NCI-H2196 (cell line): Measurements from ENCODE around the gene LRRC73.

Experiments
- DNase-seq: peaks from one replicate; lab custom pipeline; 2025; ENCODE audit not compliant: unreplicated experiment; lab: John Stamatoyannopoulos, UW

Gene LRRC73

GRCh38 chr6:43493833-43494232 lies 16.3 kb downstream of the LRRC73 start:
- DNase-seq: no peak

DNA sequence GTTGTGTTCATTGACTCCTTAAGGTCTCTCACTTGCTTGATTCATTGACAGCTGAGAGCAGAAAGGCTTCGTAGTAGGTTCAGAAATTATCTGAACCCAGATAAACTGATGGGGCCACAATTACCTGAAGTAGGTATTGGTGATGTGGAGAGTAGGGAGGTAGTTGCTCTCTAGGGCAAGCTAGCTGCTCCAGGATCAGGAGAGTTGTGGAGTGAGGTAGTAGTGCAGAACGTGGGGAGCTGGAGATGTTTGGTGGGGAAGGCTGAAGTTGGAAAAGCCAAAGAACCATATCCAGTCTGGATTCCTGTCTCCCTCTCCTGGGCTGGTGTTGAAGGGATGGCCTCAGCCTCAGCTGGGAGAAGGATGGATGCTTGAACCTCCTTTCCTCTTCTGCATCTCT lies 16.9 kb downstream of the LRRC73 start:
- no peak for DNase-seq

- DNase-seq: no peak
Measured at GRCh38 chr6:43492673-43493072, 17.5 kb downstream of the LRRC73 start.

GRCh38 chr6:43491750-43492661 lies 18.1 kb downstream of the LRRC73 start:
- DNase-seq: peak; percentile 66

DNA sequence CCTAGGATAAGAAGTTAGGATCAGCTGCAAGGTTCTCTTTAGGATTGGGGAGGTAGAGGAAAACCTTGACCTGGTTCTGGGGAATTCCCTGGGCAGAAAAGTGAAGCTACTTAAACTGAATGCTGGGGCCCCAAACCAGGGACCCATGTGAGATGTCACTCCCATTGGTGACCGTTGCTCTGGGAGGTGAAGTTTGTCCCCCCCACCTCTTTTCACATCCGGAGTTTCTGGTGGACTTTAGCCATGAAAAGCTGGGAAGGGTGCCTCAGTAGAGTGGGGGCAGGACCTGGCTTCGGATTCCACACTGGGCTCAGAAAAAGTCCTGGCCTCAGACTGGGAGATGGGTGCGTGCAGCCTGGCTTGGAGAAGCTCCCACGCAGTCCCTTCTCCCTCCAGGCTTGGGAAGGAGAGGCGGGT lies 19.6 kb downstream of the LRRC73 start:
- no peak for DNase-seq

- DNase-seq: no peak
Measured at GRCh38 chr6:43489277-43490072, 20.7 kb downstream of the LRRC73 start.

DNA sequence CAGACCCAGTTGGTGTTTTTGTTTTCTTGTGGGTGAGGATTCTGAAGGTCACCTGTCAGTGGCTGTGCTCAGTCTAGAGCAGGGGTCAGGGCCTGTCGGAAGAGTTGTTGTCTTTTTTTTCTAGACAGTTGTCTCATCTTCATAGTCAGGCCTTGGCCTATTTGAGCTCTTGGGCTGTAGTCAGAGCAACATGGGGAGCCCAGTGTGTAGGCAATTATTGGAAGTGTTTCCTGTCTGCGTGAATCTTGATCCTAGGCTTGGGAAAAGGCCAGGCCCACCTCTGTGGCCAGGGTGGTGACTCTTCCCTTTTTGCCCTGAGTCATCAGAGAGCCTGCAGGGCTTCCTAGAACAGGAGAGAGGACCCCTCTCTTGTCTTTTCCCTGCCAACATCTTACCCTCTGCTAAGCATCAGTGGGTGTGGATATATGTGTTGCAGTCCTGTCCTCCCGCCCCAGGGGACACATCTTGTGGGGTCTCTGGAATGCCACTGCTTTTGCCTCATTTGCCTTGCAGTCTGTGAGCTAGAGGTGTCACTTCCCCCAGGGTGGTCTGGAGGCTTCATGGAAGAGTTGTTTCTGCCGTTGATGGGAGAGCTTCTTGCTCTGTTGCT lies 21.4 kb downstream of the LRRC73 start:
- no peak for DNase-seq

DNA sequence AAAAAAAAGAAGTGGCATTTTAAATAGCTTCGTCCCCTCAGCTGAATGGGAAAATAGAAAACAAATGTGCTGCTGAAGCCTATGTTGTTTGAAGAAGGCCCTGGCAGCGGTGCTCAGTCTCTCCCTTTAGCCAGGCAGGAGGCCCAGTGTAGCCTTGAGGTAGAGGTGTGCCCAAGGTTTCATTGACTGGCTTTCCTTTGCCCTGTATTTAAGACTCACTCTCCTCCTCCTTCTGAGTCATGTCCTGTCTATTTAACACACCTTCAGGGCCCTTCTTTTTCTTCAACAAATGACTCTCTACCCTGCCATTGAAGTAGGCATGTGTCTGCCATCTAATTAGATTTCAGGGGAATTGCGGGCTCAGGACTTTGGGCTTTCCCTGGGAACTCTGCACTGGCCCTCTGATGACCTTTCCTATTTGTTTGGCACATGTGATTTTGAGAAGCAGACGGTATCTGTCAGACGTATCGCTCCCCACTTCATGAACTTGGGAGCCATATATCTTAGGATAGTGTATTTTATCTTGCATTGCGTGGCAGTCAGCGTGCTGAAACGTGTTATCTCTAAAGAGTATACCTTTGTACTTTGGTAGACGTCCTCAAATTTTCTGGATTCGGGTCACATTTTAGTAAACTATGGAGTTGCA lies 28.4 kb downstream of the LRRC73 start:
- DNase-seq: no peak

GRCh38 chr6:43481075-43481474 lies 29.1 kb downstream of the LRRC73 start:
- DNase-seq: no peak

GRCh38 chr6:43478008-43478372 lies 32.2 kb downstream of the LRRC73 start:
- DNase-seq: no peak

GRCh38 chr6:43477235-43478007 lies 32.7 kb downstream of the LRRC73 start, which contains the start of gene TJAP1:
TSS of gene TJAP1 (plus strand) at chr6:43477570. CDS start at chr6:43499002, 21,432 bp downstream.
- peak; percentile 90 for DNase-seq

GRCh38 chr6:43476746-43477145 lies 33.4 kb downstream of the LRRC73 start:
- no peak for DNase-seq

DNA sequence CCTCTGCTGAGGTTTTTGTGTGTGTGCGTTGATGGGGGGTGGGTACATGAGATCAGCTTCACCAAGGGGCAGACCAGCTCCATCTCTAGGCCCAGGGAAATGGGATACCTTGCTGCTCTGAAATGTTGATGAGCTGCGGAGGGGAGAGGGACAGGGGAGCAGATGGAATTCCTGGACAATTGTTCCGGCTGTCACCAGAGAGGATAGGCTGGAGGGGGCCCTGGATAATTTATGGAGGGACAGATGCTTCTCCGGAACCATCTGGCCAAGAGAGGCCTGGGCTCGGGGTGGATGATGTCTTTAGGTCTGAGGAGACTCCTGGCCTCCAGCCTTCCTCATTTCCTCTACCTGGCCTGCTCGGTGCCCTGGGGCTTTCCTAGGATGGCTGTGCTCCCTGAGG lies 34.6 kb downstream of the LRRC73 start:
- no peak for DNase-seq

DNA sequence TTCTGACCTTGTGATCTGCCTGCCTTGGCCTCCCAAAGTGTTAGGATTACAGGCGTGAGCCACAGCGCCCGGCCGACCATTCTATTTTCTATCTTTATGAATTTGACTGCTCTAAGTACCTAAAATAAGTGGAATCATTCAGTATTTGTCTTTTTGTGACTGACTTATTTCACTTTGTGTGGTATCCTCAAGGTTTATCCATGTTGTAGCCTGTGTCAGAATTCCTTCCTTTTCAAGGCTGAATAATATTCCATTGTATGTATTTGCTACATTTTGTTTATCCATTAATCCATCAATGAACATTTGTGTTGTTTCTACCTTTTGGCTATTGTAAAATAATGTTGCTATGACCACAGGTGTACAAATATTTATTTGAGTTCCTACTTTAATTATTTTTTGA lies 37.6 kb downstream of the LRRC73 start:
- DNase-seq: no peak

DNA sequence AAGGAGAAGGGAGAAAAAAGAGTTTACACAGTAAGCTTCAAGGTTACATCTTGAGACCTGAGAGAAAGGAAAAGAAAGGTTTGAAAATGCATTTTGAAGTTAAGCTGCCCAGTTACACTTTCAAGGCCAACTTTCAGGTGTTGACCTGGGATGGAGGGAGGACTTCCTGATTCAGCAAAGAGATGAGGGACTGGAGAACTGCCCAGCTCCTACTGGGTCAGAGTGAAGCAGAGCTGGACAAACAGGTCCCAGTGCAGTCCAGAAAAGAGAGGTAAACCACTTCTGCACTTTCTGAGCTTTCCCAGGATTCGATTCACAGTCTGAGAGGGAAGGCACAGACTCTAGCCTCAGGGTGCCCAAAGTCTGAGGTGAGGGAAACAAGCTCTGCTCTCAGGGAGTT lies 38.7 kb downstream of the LRRC73 start:
- no peak for DNase-seq

DNA sequence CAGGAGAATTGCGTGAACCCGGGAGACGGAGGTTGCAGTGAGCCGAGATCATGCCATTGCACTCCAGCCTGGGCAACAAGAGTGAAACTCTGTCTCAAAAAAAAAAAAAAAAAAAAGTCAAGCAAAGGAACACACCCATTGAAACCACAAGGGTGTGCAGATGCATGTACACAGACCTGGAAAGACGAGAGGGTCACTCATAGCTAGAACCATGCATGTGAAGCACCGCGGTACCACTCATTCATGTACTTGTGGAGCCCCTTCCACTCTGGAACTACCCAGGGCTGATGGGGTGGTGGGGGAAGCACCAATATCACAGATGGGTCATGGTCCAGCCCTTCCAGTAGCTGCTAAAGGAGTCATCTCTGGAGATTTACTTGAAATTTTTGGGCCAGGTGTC lies 40.2 kb downstream of the LRRC73 start:
- DNase-seq: no peak

DNA sequence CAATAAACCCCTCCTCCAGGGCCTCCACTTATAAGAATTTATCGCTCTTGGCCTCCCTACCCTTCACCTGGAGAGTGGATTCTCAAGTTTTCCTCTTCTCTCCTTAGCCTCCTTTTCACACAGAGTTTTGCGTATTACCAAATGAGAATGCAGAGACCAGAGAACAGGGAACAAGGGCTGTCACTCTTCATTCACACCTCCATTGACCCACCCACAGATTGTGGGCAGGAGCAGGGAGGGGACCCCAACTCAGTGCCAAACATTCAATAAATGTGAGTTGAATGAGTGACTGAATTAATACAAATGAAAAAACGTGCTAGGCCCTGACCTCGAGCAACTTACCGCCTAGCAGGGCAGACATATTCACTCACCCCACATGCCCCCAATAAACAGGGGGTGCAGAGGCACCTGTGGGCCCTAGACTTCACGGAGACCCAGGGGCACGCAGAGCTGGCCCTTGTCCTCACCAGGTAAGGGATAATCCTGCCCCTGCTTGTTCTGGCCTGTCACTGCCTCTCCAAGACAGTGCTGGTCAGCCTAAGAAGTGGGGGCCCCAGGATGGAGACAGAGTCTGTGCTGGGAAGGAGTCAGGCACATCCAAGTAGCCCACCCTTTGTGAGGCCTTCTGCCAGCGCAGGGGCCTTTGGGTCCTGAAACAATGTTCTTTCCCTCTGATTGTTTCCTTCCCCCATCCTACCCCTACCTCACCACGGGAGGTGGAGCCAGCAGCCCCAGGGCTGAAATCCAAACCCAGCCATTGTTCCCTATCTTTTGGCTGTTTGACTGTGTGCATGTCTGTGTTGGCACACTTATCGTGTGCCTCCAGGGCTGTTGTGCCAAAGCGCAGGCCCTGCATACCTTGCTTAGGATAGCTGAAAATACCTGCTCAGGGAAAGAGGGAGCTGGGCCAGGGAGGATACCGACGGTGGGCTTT lies 41.1 kb downstream of the LRRC73 start:
- peak; percentile 35 for DNase-seq

DNA sequence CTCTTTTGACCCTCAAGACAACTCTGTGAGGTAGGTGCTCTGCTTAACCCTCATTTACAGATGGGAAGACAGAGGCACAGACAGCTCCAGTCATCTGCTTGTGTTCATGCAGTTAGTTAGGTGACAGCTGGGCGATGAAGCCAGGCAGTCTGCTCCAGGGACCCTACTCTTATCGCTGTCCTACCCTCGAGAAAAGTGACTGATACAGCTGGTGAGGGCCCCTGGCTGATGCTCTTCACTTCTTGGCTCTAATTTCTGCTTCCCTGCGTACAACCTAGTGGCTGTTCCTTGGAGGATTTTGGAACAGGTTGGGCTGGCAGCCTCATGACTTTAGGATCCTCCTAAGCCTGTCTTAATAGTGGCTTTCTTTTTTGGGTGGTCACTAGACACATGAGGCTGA lies 41.9 kb downstream of the LRRC73 start:
- no peak for DNase-seq

DNA sequence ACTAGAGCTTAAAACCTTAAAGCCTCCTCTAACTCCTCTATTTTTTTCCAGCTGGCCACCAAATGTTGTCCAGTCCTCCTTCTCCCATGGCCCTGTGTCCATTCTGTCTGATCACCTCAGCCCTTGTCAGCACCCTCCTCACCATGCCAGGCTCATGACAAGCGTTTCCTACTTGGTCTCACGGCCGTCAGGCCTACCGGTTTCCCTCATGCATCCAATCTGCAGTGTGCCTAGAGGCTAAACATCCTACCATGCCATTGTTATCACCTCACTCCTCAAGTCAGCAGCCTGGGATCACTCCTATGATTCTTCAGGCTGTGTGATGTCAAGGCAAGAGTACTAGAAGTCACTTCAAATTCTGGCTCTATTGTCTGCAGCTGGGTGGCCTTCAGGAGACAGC lies 42.4 kb downstream of the LRRC73 start:
- no peak for DNase-seq
